ENCODE data around the gene IMMP2L.

IMMP2L gene

GRCh38 chr7:111439977-111440376 is 122.3 kb downstream of the IMMP2L start:
- no peak for DNase-seq (ENCODE audit: extremely low read depth, low read depth)
- no peak for TF ChIP-seq CTCF (IDR thresholded peaks at IDR 0.05; ENCODE audit: low read depth, low read length)

GRCh38 chr7:111438369-111439289 is 123.7 kb downstream of the IMMP2L start:
- TF ChIP-seq CTCF (IDR thresholded peaks at IDR 0.05; ENCODE audit: low read depth, low read length): no peak
- DNase-seq (ENCODE audit: extremely low read depth, low read depth): no peak

DNA sequence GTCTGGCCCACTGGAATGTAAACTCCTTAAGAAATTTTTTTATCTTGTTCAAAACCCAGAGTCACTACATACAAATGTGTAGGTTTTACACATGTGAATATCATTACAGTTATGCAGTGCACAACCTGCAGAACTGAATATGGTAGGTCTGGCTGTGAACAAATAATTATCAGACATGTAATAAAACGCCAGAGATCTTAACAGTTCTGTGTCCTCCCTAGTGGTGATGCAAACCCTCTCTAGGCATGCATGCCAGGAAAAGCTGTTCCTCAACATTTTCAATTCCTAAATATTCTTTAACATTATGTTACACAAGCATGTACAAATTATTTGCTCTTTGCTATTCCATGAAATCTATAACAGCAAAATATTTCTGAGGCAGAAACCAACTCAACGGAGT is 124.6 kb downstream of the IMMP2L start:
- DNase-seq (ENCODE audit: extremely low read depth, low read depth): no peak
- no peak for TF ChIP-seq CTCF (IDR thresholded peaks at IDR 0.05; ENCODE audit: low read depth, low read length)

DNA sequence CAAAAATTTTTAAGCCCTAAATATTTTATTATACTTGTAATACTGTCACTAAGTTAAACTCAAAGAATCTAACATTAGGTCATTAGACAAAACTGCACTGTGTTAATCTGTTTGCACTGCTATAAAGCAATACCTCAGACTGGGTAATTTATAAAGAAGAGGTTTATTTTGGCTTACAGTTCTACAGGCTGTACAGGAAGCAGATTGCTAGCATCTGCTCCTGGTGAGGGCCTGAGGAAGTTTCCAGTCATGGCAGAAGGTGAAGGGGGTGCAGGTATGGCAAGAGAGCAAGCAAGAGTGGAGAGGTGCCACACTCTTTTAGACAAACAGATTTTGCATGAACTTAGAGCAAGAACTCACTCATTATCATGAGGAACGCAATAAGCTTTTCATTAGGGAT is 125.7 kb downstream of the IMMP2L start:
- TF ChIP-seq CTCF (IDR thresholded peaks at IDR 0.05; ENCODE audit: low read depth, low read length): no peak
- DNase-seq (ENCODE audit: extremely low read depth, low read depth): no peak

GRCh38 chr7:111433426-111433825 is 128.9 kb downstream of the IMMP2L start:
- no peak for TF ChIP-seq CTCF (IDR thresholded peaks at IDR 0.05; ENCODE audit: low read depth, low read length)
- no peak for DNase-seq (ENCODE audit: extremely low read depth, low read depth)

DNA sequence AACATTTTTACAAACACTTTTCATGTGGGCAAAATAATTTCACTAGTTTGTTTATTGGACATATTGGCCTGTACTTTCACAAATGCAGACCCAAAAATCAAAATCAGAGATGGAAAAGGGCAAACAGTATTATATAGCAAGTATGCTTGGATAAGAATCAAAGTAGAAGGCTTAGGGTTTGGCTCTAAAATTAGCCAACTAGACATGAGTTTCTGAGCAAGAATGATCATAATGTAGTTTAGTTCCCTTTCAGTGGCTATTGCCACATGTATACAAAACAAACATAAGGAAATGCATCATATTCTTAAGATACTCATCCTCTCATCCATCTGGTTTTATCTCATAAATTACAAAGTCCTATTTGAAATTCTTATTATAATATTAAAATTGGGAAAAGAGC is 132.5 kb downstream of the IMMP2L start:
- no peak for TF ChIP-seq CTCF (IDR thresholded peaks at IDR 0.05; ENCODE audit: low read depth, low read length)
- no peak for DNase-seq (ENCODE audit: extremely low read depth, low read depth)

DNA sequence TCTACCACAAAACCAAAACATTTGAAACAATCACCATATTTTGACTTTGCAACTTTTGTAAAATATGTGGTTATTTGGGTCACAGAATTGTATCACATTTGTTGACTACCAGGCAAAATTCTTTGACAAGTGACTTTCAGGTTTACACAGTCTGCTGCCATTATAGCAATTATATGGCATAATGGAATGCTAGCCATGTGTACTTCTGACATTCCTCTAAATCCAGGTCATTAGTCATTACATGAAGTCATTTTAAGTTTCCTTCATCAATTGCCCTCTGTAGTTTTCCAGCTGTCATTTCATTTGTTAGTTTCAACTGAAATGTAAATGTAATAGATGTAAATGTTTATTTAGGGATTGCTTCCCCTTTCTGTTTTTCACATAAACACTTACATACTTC is 137.5 kb downstream of the IMMP2L start:
- DNase-seq (ENCODE audit: extremely low read depth, low read depth): no peak
- TF ChIP-seq CTCF (IDR thresholded peaks at IDR 0.05; ENCODE audit: low read depth, low read length): no peak
